Mesothelial cell of epicardium (in vitro differentiated cells): Measurements from ENCODE around the gene HS3ST5. TPM values are rescaled to one million over a fixed set of nuclear protein-coding genes. Genes with fewer than 3 reads are reported as not detected.

Experiments
- DNase-seq, 2 experiments: peaks; one replicate each; pipeline ENCODE4 v3.0.0; 2021; ENCODE audit warnings: low spot score in 2 of 2; ENCODE audit not compliant: unreplicated experiment in 2 of 2
- H3K27ac Mint-ChIP-seq: 2 replicates; pipeline ENCODE4 v1.8.0; 2021; ENCODE audit warnings: mixed read lengths
- H3K27me3 Mint-ChIP-seq: 2 replicates; pipeline ENCODE4 v1.8.0; 2021; ENCODE audit warnings: low read depth, mixed read lengths
- H3K36me3 Mint-ChIP-seq: 2 replicates; pipeline ENCODE4 v1.8.0; 2021; ENCODE audit warnings: mixed read lengths
- H3K4me1 Mint-ChIP-seq: 2 replicates; pipeline ENCODE4 v1.8.0; 2021; ENCODE audit warnings: mixed read lengths
- H3K4me3 Mint-ChIP-seq: 2 replicates; pipeline ENCODE4 v1.8.0; 2021; ENCODE audit warnings: mild to moderate bottlenecking, moderate library complexity, mixed read lengths
- H3K9me3 Mint-ChIP-seq: 2 replicates; pipeline ENCODE4 v1.8.0; 2021; ENCODE audit warnings: mixed read lengths
- CTCF ChIP-seq: fragments of 200-600 bp; sonication (generic); IDR thresholded peaks from one replicate; pipeline ENCODE4 v1.5.0; 2021; ENCODE audit warnings: antibody characterized with exemption; ENCODE audit not compliant: unreplicated experiment
- total RNA-seq: library from RNA; stranded (reverse); gene quantifications from 3 replicates; pipeline ENCODE4 v1.2.1, GENCODE V29; 2021

Gene HS3ST5
- total RNA-seq, 1 donor from 2014 or later: 0.49 TPM

GRCh38 chr6:114286211-114286610, 56.6 kb downstream of the HS3ST5 start:
- Mint-ChIP-seq H3K9me3 (no peaks in the 10 kb centered on the region), H3K36me3 (no peaks in the 10 kb centered on the region), H3K27ac (no peak overlapping the region), H3K4me1 (peaks cover 19% of the 10 kb centered on the region), H3K4me3 (no peak overlapping the region), H3K27me3 (no peaks in the 10 kb centered on the region)
- no peak for DNase-seq
- TF ChIP-seq CTCF: no peak

GRCh38 chr6:114284281-114284680, 58.5 kb downstream of the HS3ST5 start:
- DNase-seq: no peak
- no peaks in the 10 kb centered on the region for H3K36me3 Mint-ChIP-seq
- no peaks in the 10 kb centered on the region for H3K27me3 Mint-ChIP-seq
- H3K4me1 Mint-ChIP-seq: peaks cover 13% of the 10 kb centered on the region
- no peaks in the 10 kb centered on the region for H3K9me3 Mint-ChIP-seq
- TF ChIP-seq CTCF: no peak
- H3K27ac Mint-ChIP-seq: no peak overlapping the region
- no peak overlapping the region for H3K4me3 Mint-ChIP-seq

- no peak overlapping the region for H3K27ac Mint-ChIP-seq
- no peaks in the 10 kb centered on the region for H3K27me3 Mint-ChIP-seq
- no peak overlapping the region for H3K4me3 Mint-ChIP-seq
- peaks cover 13% of the 10 kb centered on the region for H3K4me1 Mint-ChIP-seq
- no peak for DNase-seq
- no peaks in the 10 kb centered on the region for H3K36me3 Mint-ChIP-seq
- TF ChIP-seq CTCF: no peak
- no peaks in the 10 kb centered on the region for H3K9me3 Mint-ChIP-seq
Measured at GRCh38 chr6:114282292-114282691, 60.5 kb downstream of the HS3ST5 start.

- DNase-seq: no peak
- Mint-ChIP-seq H3K9me3 (no peaks in the 10 kb centered on the region), H3K27ac (no peak overlapping the region), H3K4me1 (peaks cover 13% of the 10 kb centered on the region), H3K36me3 (no peaks in the 10 kb centered on the region), H3K4me3 (no peak overlapping the region), H3K27me3 (no peaks in the 10 kb centered on the region)
- no peak for TF ChIP-seq CTCF
Measured at GRCh38 chr6:114281496-114281895, 61.3 kb downstream of the HS3ST5 start.

GRCh38 chr6:114280239-114280982, 62.4 kb downstream of the HS3ST5 start:
- no peak overlapping the region for H3K27ac Mint-ChIP-seq
- TF ChIP-seq CTCF: no peak
- no peak overlapping the region for H3K4me3 Mint-ChIP-seq
- H3K27me3 Mint-ChIP-seq: no peaks in the 10 kb centered on the region
- no peak for DNase-seq
- no peaks in the 10 kb centered on the region for H3K9me3 Mint-ChIP-seq
- no peaks in the 10 kb centered on the region for H3K36me3 Mint-ChIP-seq
- H3K4me1 Mint-ChIP-seq: peaks cover 13% of the 10 kb centered on the region
